Effector CD4-positive, alpha-beta T cell (primary cell): Measurements from ENCODE around the gene POLQ.
"Not testable (repeated sequence)": the region's sequence is repeated elsewhere in the genome, so short reads cannot be mapped to it uniquely, and the experiment has no call there.

Experiments used
- DNase-seq: peaks from one replicate; pipeline ENCODE4 v3.0.0-alpha.2; 2020

POLQ gene

DNA sequence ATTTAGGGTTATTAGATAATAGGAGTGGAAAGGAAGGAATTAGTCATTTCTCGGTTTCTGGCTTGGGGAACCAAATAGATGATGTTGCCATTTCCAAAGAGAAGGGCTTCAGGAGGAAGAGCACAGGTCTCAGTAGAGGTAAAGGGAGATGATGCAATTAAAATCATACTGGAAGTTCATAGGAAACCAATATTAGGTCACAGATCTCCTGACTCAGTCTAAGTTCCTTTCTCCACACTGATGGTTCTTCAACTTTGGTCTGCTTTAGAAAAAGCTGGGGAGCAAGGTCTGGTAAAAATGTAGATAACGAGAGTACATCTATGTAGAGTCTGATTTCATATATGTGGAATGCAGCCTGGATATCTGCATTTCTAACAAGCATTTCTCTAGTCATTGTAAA is 130.9 kb downstream of the POLQ start:
- DNase-seq = no peak

DNA sequence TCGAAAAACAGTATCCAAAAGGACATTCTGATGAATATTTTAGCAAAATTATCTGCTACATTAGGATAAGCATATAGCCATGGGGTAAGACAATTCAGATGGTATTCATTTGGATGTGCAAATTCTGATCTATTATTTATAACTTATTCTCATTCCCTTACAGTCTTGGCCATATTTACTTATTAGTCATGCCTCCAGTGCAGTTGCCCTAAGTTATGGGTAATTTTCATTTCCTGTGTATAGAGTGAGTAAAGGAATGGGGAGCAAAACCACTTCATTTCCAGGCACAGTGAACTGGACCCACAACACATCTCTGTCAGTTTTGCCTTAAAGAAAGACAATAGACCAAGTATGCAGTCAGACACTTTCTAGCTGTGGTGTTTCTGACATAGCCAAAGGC is 134.3 kb downstream of the POLQ start:
- no peak for DNase-seq

- DNase-seq = no peak
These were observed 140.2 kb downstream of the POLQ start for GRCh38 chr3:121405631-121406030.

GRCh38 chr3:121399820-121400219 is 146.0 kb downstream of the POLQ start:
- no peak for DNase-seq

DNA sequence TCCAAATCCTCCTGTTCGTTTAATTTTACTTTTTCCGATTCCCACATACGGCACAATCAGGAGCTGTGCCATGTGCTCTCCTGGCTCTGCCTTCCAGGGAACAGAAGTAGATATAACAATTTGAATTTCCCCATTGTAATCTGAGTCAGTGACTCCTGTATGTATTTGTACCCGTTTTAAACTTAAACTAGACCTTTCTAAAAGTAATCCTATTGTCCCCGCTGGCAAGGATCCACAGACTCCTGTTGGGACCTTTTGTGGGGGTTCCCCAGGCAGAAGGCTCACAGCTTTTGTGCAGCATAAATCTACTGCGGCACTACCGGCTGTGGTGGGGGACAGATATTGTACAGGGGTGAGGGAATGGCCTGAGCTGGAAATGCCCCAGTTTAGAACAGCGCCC is 147.7 kb downstream of the POLQ start:
- DNase-seq = not testable (repeated sequence)

- not testable (repeated sequence) for DNase-seq
These were observed 149.8 kb downstream of the POLQ start for GRCh38 chr3:121395967-121396366.

DNA sequence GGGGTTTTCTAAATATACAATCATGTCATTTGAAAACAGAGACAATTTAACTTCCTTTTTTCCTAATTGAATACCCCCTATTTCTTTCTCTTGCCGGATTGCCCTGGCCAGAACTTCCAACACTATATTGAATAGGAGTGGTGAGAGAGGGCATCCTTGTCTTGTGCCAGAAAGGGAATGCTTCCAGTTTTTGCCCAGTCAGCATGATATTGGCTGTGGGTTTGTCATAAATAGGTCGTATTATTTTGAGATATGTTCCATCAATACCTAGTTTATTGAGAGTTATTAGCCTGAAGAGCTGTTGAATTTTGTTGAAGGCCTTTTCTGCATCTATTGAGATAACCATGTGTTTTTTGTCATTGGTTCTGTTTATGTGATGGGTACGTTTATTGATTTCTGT is 157.5 kb downstream of the POLQ start:
- DNase-seq = not testable (repeated sequence)
